T1000 (cell line): Measurements from ENCODE around the gene PUM2.

Experiments used
- DNase-seq: peaks from one replicate; lab custom pipeline; 2025; ENCODE audit warnings: mixed read lengths; lab: John Stamatoyannopoulos, UW

PUM2 gene

DNA sequence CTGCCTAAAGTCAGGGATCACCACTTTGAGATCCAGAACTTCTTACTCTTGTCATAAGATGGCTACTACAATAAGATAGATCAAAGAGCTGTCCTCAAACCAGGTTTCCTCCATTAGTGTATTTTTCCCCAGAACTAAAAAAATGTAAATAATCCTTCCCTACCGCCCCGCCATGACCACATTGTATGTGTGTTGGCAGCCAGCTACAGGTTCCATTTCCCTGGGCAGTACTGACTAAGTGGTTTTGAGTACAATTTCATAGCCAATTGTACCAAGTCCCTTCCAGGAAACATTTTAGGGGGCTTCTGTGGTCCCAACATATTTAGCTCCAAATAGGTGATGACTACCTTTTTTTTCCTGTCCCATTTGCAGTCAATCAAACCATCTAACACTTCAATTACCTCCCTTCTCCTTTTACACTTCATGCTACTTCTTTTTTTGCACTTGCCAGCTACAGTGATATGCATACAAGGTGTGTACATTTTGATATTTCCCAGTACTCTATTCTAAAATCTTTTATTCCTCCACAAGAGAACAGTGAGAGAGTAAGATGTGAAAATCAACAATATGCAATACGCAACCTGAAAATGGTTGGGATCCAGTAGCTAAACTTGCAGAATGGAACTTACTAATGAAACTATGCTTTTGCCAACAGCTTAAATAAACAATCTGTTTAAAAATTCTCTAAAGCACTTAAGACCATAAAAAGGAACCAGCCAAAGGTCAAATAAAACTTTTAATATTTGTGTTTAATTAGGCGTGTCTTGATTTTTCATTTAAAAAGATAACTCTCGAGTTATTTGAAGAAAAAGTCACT, 3.9 kb downstream of the PUM2 start:
- DNase-seq: no peak

DNA sequence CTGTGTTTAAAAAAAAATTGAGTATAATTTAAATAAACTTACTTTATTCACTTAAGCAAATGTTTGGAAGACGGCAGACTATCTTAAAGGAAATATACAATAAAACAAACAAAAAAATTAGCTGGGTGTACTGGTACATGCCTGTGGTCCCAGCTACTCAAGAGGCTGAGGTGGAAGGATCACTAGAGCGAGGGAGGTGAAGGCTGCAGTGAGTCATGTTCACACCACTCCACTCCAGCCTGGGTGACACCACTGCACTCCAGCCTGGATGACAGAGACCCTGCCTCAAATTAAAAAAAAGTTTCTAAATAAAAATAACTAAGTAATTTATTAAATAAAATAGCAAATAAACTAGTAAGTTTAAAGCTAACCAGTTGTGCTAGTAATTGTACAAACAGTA, 7.5 kb downstream of the PUM2 start:
- no peak for DNase-seq

DNA sequence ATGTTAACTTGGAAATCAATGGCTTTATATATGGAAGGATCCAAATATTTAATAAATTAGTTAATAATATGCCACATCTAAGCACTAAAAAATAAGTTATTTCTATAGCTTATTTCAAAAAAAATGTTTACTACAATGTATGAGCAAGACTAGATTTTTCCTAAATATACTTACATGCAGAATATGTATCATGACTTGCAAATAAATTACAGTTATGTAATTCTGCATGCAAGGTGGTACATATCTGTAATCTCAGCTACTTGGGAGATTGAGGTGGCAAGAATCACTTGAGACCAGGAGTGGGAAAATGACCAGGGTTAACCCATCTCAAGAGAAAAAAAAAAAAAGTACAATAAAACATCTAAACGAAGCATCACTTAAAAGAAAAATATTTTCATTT, 11.6 kb downstream of the PUM2 start:
- no peak for DNase-seq

DNA sequence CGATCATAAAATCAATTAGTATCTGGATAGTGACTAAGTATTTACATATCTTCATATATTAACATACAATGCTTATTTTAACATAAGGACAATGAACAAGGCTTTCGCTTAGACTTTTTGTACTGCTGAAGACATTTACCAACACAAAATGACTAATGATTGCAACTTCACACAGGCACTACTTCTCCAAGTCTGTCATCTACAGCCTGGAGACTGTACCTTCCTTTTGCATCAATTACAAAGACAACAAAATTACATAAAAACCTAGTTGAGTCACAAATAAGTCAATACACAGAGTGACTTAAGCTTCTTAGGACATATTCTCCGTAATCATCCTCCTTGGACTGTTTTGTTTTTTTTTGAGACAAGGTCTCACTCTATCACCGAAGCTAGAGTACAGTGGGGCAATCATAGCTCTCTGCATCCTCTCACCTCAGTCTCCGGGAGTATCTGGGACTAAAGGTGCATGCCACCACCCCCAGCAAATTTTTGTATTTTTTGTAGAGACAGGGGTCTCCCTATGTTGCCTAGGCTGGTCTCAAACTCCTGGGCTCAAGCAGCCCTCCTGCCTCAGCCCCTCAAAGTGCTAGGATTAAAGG, 15.9 kb downstream of the PUM2 start:
- DNase-seq: no peak

DNA sequence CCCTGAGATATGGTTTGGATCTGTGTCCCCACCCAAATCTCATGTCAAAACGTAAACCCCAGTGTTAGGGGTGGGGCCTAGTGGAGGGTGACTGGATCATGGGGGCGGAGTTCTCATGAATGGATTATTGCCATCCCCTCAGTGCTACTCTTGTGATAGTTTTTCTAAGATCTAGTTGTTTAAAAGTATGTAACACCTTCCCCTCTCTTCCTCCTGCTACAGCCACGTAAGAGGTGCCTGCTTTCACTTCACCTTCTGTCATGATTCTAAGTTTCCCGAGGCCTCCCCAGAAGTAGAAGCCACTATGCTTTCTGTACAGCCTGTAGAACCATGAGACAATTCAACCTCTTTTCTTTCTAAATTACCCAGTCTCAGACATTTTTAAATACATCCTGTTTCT, 16.9 kb downstream of the PUM2 start:
- no peak for DNase-seq

DNA sequence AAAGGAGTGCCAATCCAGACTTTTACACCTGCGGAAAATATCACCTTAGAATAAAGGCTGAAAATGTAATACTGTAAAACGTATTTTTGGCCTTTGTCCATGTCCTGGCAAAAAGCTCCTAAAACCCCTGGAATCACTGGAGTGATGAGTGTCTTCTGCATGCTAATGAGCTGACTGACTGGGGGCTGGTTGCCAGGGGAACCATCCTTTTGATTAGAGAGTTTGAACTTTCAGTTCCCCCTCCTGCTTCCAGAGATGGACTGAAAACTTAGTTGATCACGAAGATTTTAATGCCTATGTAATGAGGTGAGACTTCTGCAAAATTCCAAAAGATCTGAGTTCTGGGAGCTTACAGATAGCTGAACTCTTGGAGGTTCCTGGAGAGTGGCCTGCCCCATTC, 20.5 kb downstream of the PUM2 start:
- DNase-seq: no peak

DNA sequence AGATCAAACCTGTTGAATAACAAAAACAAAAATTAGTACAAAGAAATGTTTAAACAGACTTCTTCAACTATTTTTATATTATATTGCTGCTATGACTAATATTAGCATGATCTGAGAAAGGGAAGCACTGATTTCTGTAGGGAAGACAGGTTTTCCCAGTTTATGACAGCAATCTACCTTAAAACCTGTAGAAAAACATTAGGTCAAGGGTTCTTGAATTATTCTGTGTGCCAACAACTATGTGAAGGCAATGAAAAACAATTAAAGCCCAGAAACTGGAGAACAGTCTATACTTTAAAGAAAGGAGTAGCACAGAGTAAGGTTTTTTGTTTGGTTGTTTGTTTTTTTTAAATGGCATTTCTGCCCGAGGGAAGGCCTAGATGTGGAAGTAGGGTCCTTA, 23.3 kb downstream of the PUM2 start:
- no peak for DNase-seq

DNA sequence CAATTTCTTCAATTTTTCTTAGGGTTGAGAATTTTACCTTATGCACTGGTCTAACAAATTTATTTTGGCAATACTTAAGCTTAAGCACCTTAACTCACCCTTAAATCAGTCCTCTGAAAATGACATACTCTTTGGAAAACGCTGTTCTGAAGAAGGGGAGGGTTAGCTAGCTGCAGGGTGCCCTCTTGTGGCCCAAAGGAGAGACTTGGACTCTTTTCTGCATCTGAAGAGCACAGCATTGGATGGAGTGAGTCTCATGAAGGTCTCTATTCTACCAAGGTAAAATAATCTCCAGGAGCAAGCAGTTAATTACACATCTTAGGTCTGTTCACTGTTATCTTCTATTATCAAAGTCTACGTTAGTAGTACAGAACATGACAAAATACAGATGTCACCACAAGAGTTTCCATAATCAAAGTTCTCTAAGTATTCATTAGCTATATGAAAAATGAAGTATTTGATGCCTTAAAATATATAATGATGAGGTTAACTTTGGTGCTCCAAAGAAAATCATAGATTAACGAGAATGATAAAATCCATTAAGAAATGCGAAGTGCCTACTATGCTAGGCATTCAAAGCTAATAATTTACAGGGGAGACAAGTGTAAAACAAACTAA, 24.4 kb downstream of the PUM2 start:
- no peak for DNase-seq

DNA sequence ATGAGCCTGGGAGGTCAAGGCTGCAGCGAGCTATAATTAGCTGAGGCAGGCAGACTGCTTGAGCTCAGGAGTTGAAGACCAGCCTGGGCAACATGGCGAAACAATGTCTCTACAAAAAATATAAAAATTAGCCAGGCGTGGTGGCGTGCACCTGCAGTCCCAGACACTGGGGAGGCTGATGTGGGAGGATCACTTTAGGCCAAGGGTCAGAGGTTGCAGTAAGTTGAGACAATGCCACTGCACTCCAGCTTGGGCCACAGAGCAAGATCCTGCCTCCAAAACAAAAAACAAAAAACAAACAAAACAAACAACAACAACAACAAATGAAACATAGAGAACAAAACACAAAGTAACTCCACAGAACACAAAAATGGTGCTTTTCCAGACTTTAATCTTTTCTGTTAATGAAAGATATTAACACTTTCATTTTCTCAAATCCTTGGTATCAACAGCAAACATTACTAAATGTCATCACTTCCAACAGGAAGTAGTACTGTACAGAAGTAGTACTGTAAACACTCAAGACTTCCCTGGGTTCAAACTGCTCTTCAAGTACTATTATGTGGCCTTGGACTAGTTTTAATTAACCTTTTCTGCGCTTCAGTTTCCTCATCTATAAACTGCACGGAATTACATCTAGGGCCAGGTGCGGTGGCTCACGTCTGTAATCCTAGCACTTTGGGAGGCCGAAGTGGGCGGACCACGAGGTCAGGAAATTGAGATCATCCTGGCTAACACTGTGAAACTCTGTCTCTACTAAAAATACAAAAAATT, 27.9 kb downstream of the PUM2 start:
- no peak for DNase-seq

DNA sequence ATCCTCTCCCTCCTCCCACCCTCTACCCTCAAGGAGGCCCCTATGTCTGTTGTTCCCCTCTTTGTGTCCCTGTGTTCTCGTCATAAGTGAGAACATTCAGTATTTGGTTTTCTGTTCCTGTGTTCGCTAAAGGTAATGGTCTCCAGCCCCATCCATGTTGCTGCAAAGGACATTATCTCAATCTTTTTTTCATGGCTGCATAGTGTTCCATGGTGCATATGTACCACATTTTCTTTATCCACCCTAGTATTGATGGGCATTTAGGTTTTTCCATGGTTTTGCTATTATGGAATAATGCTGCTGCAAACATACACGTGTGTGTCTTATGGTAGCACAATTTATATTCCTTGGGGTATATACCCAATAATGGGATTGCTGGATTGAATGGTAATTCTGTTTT, 33.0 kb downstream of the PUM2 start:
- DNase-seq: no peak

DNA sequence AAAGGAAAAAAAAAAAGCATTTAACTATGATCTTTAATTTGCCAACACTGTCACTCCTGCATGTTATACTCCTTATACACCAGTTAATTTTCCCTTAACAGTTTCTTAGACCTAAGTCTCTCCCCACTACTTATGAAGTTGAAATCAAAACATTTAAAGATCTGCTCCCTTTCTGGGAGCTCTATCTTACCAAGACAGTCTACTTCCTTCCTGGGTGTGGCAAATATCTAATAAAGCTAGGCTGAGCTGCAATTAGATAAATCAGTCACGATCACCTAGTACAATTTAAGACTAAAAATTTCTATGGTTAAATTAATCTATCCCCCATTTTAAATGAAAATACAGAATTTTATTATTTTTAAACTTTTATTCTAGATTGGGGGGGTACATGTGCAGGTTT, 33.4 kb downstream of the PUM2 start:
- DNase-seq: no peak

DNA sequence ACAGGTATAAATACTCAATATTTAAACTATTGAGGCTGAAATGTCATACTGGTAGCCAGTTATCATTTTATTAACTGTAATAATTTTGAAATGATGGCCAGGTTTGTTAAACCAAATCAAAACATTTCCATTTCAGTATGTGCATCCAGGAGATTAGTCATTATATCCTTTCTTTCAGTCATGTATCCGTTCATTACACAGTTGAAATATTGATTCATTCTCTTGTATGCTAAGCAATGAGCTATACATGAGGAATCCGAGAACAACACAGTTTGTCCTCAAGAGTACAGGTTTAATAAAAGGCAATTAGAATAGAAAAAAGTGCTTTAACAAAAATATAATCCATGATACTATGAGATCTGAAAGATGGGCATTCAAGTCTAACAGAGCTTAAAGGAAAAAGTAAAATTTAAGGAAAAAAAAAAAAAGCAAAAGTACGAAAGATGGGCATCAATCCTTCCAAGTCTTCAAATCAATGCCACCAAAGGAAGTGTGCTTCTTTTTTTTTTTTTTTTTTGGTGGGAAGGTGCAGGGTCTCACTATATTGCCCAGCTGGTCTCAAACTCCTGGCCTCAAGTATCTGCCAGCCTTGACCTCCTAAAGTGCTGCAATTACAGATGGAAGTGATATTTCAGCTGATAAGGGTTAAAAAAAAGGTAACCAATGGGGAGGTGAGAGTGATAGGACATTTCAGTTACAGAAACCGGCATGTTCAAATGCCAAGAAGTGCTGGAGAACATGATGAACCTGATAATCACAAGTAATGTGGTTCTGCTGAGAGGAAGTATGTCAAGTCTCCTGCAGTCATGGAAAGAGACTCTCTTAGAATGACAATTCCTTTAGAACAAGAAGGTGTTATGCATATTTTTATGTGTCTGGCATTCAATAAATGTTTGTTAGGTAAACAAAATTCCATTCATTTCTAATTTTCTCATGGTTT, 35.8 kb downstream of the PUM2 start:
- no peak for DNase-seq

DNA sequence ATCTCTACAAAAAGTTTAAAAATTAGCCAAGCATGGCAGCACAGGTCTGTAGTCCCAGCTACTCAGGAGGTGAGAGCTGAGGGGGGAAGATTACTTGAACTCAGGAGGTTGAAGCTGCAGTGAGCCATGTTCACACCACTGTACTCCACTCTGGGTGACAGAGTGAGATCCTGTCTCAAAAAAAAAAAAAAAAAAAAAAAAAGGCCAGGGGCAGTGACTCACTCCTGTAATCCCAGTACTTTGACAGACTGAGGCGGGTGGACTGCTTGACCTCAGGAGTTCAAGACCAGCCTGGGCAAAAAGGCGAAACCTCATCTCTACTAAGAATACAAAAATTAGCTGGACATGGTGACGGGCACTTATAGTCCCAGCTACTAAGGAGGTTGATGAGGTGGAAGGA, 37.0 kb downstream of the PUM2 start:
- DNase-seq: no peak

DNA sequence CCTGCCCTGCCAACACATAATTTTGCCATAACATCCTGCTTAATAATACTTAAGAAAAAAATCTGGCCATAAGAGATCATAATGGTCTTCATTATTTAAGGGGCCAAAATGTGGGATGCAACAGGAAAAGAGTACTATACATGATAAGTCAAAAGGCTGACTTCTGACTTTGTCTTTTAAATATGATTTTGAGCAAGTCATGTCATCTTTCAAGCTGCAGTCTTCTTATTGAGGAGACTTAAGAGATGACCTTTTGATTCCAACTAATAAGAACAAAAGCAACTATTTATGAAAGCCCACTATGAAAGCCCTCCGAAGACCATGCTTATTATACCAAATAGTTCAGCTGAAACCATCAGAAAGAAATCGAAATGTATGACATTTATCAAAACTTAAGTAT, 41.6 kb downstream of the PUM2 start:
- no peak for DNase-seq

DNA sequence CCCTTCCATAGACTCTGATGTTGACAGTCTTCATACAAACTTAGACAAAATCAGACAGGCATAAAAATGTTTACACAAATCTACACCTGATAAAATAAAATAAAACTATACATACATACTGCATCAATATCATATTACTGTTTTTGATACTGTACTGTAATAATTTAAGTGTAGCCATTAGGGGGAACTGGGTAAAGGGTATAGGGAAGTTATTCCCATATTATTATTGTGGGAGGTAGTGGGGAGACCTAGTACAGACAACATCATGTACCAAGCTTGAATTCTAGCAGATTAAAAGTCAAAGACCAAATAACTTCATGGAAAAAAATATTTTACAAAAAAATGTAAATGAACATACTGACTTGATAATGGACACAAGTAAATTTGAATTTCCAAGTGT, 43.3 kb downstream of the PUM2 start:
- no peak for DNase-seq

DNA sequence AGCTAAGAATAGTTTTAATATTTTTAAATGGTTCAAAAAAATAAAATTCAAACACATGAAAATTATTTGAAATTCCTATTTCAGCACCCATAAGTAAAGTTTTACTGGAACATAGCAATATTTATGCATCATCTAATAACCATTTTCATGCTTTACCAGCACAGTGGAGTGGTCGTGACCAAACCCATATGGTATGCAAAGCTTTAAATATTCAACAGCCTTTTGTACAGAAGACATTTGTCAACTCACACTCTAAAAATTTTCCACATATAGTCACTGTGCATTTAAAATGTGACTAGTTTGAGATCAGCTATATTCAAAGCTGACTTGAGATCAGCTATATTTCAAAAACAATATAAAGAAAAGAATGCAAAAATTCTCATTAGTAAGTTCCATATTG, 46.2 kb downstream of the PUM2 start:
- DNase-seq: no peak

DNA sequence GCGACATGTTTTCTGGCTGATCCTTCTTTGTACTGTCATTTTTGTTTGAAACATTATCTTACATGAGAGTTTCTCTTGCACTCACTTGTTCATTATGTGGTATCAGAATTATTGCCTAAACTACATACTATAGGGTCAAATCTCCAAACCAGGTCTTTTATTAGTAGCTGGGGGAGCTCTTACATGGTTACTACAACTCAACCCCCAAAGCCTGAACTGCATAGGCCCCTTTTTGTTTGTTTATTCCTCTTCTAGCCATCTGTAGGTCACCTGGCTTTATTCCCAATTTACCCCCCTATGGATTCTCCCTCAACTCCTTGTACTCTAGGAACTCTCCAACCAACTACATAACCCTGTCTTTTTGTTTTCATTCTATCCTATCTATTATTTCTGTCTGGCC, 46.7 kb downstream of the PUM2 start:
- DNase-seq: no peak

DNA sequence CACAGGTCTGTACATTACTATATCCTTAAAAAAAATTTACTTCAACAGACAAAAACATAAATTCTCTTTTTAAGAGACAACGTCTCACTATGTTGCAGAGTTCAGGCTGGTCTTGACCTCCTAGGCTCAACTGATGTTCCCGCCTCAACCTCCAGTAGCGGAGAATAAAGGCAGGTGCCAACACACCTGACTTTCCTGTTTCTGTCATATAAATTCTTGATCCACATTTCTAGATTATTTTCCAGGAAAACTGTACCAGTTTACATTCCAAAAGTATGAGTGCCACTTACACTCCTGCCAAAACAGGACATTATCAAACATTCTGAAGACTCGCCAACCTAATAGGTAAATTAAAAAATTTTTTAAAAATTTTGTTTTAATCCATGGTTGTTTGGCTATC, 48.6 kb downstream of the PUM2 start:
- DNase-seq: no peak

DNA sequence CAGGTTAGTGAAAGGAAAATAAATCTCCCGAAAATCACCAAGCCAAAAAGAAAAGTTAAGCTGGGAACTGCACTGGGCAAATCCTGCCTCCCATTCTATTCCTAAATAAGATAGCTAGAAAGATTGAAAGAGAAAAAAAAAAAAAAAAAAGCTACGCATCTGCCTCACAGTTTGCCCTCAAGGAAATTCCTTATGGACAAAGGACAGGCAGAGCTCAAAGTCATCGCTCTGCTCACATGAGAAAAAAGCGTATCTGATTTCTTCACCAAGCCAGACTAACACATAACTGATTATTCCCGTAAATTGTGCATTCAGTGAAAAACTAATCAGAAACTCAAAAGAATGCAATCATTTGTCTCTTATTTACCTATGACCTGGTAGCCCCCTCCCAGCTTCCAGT, 50.0 kb downstream of the PUM2 start:
- DNase-seq: no peak

DNA sequence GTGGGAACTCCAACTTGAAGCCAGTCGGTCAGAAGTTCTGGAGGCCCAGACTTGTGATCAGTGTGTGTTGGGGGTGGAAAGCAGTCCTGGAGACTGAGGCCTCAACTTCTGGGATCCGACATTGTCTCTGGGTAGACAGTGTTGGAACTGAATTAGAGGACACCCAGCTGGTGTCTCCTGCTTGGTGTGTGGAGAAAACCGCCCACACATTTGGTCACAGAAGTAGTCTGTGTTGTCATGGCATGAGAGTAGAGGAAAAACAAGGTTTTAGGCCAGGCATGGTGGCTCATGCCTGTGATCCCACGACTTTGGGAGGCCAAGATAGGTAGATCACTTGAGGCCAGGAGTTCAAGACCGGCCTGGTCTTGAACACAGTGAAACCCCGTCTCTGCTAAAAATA, 51.5 kb downstream of the PUM2 start:
- DNase-seq: no peak

DNA sequence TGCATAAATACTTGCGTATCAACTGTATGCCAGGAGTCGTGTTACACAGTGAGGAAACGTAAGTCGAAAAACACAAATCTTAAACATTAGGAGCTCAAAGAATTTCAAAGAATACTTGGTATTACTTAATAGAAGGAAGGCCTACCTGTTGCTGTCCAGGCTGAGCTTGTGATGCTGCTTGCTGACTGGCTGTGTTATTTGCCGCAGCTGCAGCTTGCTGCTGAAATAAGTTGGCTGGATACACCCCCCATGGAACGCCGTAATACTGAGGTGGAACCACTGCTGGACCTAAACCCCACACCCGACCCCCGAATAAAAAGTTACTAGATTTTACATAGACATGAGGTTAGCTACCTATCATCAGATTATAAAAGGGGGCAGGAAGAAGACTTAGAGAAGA, 56.4 kb downstream of the PUM2 start:
- no peak for DNase-seq

DNA sequence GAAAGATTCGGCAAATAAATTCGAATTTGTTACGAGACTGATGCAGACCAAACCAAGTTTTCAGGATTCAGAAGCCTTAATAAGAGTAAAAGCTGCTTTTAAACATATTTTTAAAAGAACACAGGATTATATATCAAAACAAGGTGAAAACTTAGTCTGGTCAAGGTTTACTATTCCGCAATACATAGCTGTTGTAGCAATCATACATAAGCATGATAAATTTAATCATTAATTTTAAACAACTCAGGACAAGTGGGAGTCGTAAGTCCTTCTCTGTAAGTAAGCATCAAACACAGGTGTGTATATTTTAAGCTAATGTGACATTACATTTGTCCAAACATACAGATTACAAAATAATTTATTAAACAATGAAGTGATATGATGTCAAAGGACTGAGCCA, 57.7 kb downstream of the PUM2 start:
- DNase-seq: no peak
